GM13977 (cell line): ENCODE data around the gene FAHD1.
"Not testable (repeated sequence)": the region's sequence is repeated elsewhere in the genome, so short reads cannot be mapped to it uniquely, and the experiment has no call there.

Experiments used
- DNase-seq: peaks from one replicate; pipeline ENCODE4 v3.0.0; 2012; ENCODE audit warnings: low spot score
- CTCF ChIP-seq: IDR thresholded peaks from 2 replicates; pipeline ENCODE4 v1.5.1; 2012; ENCODE audit warnings: mild to moderate bottlenecking, control low read depth; ENCODE audit not compliant: insufficient read depth; ENCODE audit errors: extremely low read depth, missing control alignments
- in situ Hi-C: fragments of 300-500 bp; cut with MboI; formaldehyde crosslinking; loops from one replicate; pipeline ENCODE4 v1.12.0; 2022; ENCODE audit warnings: low sequenced_read_pairs, low pct_unique_long_range_greater_than_20kb, mixed read lengths, inconsistent platforms; ENCODE audit not compliant: unreplicated experiment

The FAHD1 gene

GRCh38 chr16:1793578-1794220, 33.3 kb upstream of the FAHD1 start, which contains the start of gene IGFALS:
IGFALS (minus strand) TSS chr16:1793705; CDS start chr16:1793652, 53 bp downstream.
- in situ Hi-C loops, result no loop called here
- no peak for DNase-seq

DNA sequence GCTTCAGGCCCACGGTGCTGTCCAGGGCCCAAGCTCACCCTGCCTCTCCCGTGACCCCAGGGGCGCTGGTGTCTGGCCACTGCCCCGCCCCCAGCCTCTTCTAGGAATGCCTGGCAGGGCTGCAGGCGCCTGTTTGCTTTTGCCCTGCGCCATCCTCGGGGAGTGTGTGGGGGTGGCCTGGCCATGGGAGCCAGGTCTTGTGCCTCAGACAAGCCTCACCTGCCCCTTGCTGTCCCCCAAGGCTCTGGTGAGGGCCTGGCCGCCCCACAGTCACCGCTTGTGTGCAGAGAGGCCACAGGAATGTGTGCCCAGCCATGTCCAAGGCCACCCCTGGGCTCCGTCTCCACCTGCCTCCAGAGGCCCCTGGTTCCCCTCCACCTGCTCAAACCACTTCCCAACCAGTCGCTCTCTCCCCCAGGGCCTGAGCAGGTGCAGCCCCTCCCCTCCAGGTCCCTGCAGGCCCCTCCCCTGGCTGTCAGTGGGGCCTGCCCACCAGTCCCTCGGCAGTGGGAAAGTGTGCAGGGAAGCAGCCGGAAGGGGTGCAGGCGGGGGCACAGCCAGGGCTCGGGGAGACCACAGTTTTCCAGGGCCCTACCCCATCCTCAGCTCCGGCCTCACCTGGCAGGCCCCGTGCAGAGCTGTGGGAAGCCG, 32.7 kb upstream of the FAHD1 start:
- in situ Hi-C loops, result no loop called here
- no peak for TF ChIP-seq CTCF
- DNase-seq, result no peak

More at GRCh38 chr16:1793578-1794220, 33.3 kb upstream of the FAHD1 start, which contains the start of gene IGFALS:
- no peak for TF ChIP-seq CTCF

GRCh38 chr16:1794908-1795666, 31.9 kb upstream of the FAHD1 start:
- in situ Hi-C loops, result no loop called here
- no peak for TF ChIP-seq CTCF
- DNase-seq, result no peak

GRCh38 chr16:1799263-1799662, 27.7 kb upstream of the FAHD1 start:
- DNase-seq, in situ Hi-C loops: not testable (repeated sequence)

GRCh38 chr16:1800701-1801100, 26.3 kb upstream of the FAHD1 start:
- DNase-seq, result no peak
- in situ Hi-C loops, result no loop called here
- no peak for TF ChIP-seq CTCF

GRCh38 chr16:1807626-1808025, 19.4 kb upstream of the FAHD1 start:
- no peak for DNase-seq
- in situ Hi-C loops, result no loop called here
- TF ChIP-seq CTCF, result no peak

DNA sequence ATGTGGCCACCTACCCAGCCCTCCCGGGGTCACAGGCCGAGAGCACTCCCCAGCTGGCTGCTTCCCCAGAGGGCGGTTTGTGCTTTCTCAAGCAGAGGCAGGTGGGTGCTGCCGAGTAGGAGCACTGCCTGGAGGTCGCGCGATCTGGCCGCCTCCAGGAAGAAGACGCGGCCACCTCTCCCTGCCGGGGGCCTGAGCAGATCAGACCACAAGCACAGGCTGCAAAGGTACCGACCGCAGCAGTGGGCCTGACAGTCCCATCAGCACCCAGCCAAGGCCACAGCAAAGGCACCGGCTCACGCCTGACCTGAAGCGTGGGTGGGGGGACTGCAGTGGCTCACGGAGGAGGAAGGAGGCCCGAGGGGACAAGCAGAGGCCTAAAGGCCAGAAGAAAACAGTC, 18.3 kb upstream of the FAHD1 start:
- TF ChIP-seq CTCF, result no peak
- in situ Hi-C loops, result no loop called here
- no peak for DNase-seq
